GM12878 (cell line): ENCODE results near the gene MYH9. TPM values are rescaled to one million over a fixed set of nuclear protein-coding genes. Genes with fewer than 3 reads are reported as not detected.

Experiments used
- ATAC-seq: fragments of 200-7000 bp; cut with Tn5 transposase; 3 replicates; pipeline ENCODE4 v1.9.1; 2020; ENCODE audit warnings: mild to moderate bottlenecking, moderate library complexity
- BruUV-seq: library from RNA; stranded (reverse); fragments of 400-500 nt; replicated peaks from 2 replicates; lab custom pipeline; 2021; lab: Mats Ljungman, UMichigan
- CTCF ChIA-PET: fragments of 300-600 bp; sonication (Branson Sonifier 250); formaldehyde crosslinking; extraction: SDS; loops from one replicate; lab custom pipeline; 2021; ENCODE audit warnings: inconsistent platforms; lab: Yijun Ruan, JAX
- POLR2A ChIA-PET: fragments of 350-600 bp; formaldehyde crosslinking; extraction: SDS; loops from one replicate; lab custom pipeline; 2021; ENCODE audit warnings: inconsistent platforms; lab: Charles Lee
- RAD21 ChIA-PET: fragments of 300-600 bp; sonication (Branson Sonifier 250); formaldehyde crosslinking; loops from one replicate; lab custom pipeline; 2023; ENCODE audit warnings: antibody characterized with exemption; ENCODE audit not compliant: unreplicated experiment; lab: Charles Lee
- SMC1A ChIA-PET: fragments of 300-600 bp; sonication (Branson Sonifier 250); formaldehyde crosslinking; loops from one replicate; lab custom pipeline; 2023; ENCODE audit not compliant: unreplicated experiment, uncharacterized antibody; lab: Charles Lee
- DNase-seq: peaks from one replicate; pipeline ENCODE4 v3.0.0-alpha.2; 2011; ENCODE audit warnings: low read depth, low spot score
- FAIRE-seq: peaks from 3 replicates; lab custom pipeline; 2011; peaks lifted over from hg19 to GRCh38; lab: Jason Lieb, UNC
- H2AFZ ChIP-seq: 2 replicates; pipeline ENCODE4 v1.6.0; 2011; ENCODE audit warnings: low read depth, low read length, control low read depth; ENCODE audit not compliant: control insufficient read depth
- H3K27ac ChIP-seq: 2 replicates; pipeline ENCODE4 v1.5.1; 2011; ENCODE audit warnings: control low read depth; ENCODE audit not compliant: control insufficient read depth, insufficient read depth
- H3K27me3 ChIP-seq, 2 experiments: replicated peaks in 1 of 2; 2 replicates each; pipeline versions ENCODE4 v1.6.0 to v1.6.1; 2011; ENCODE audit warnings: low read length in 1 of 2; ENCODE audit not compliant: control insufficient read depth in 2 of 2, insufficient read depth in 2 of 2
- H3K36me3 ChIP-seq, 2 experiments: 2 replicates each; pipeline ENCODE4 v1.5.1; 2011; ENCODE audit warnings: low read length in 1 of 2; ENCODE audit not compliant: control insufficient read depth in 2 of 2, insufficient read depth in 2 of 2
- H3K4me1 ChIP-seq: 2 replicates; pipeline ENCODE4 v1.6.1; 2011; ENCODE audit warnings: mild to moderate bottlenecking, low read length, moderate library complexity, mixed read lengths; ENCODE audit not compliant: control insufficient read depth, insufficient read depth
- H3K4me2 ChIP-seq: 2 replicates; pipeline ENCODE4 v1.6.0; 2011; ENCODE audit warnings: control low read depth; ENCODE audit not compliant: control insufficient read depth, insufficient read depth
- H3K4me3 ChIP-seq: fragments of 200-600 bp; sonication (generic); 2 replicates; pipeline ENCODE4 v1.5.1; 2016
- H3K79me2 ChIP-seq: 2 replicates; pipeline ENCODE4 v1.6.0; 2011; ENCODE audit warnings: low read length; ENCODE audit not compliant: control insufficient read depth, insufficient read depth
- H3K9ac ChIP-seq: 2 replicates; pipeline ENCODE4 v1.8.0; 2011; ENCODE audit warnings: low read length, control low read depth, mixed read lengths; ENCODE audit not compliant: control insufficient read depth, insufficient read depth
- H3K9me3 ChIP-seq: replicated peaks from 3 replicates; pipeline ENCODE4 v1.5.1; 2011; ENCODE audit warnings: mild to moderate bottlenecking, low read length; ENCODE audit not compliant: control insufficient read depth, insufficient read depth
- H4K20me1 ChIP-seq: 2 replicates; pipeline ENCODE4 v1.6.0; 2011; ENCODE audit not compliant: control insufficient read depth, insufficient read depth
- CBX3 ChIP-seq: fragments of 200-600 bp; sonication (generic); IDR thresholded peaks from 2 replicates; pipeline ENCODE4 v1.6.1; 2016; ENCODE audit warnings: low read depth, borderline replicate concordance
- IRF3 ChIP-seq: fragments of 450-650 bp; IDR thresholded peaks from 2 replicates; pipeline ENCODE4 v1.6.1; 2014; ENCODE audit warnings: mild to moderate bottlenecking
- JUND ChIP-seq: IDR thresholded peaks from 2 replicates; pipeline ENCODE4 v1.6.1; 2012; ENCODE audit warnings: low read depth, mild to moderate bottlenecking, low read length, improper control_type of control experiment, moderate library complexity
- POU2F2 ChIP-seq: IDR thresholded peaks from 3 replicates; pipeline ENCODE4 v1.6.1; 2011; ENCODE audit warnings: low read depth, mild to moderate bottlenecking, low read length, borderline replicate concordance
- SMAD1 ChIP-seq: fragments of 450-650 bp; IDR thresholded peaks from 2 replicates; pipeline ENCODE4 v1.6.1; 2018; ENCODE audit warnings: mild to moderate bottlenecking, low read depth; ENCODE audit not compliant: partially characterized antibody
- STAT3 ChIP-seq: IDR thresholded peaks from 2 replicates; pipeline ENCODE4 v1.6.1; 2011; ENCODE audit warnings: low read depth, low read length, improper control_type of control experiment
- TCF3 ChIP-seq: IDR thresholded peaks from 2 replicates; pipeline ENCODE4 v1.6.1; 2012; ENCODE audit warnings: low read depth, mild to moderate bottlenecking, low read length, borderline replicate concordance; ENCODE audit not compliant: insufficient read depth
- USF1 ChIP-seq: IDR thresholded peaks from 2 replicates; pipeline ENCODE4 v1.6.1; 2011; ENCODE audit warnings: borderline replicate concordance, low read depth, mild to moderate bottlenecking, moderate library complexity, mixed read lengths, low read length; ENCODE audit not compliant: insufficient read depth; ENCODE audit errors: extremely low read length
- YY1 ChIP-seq: IDR thresholded peaks from 2 replicates; pipeline ENCODE4 v1.6.1; 2011; ENCODE audit warnings: low read depth, mild to moderate bottlenecking, low read length
- ZBTB4 ChIP-seq: fragments of 450-650 bp; formaldehyde crosslinking; IDR thresholded peaks from 2 replicates; pipeline ENCODE4 v1.4.0; 2022; ENCODE audit warnings: mild to moderate bottlenecking, moderate library complexity
- ZNF24 ChIP-seq: fragments of 450-650 bp; IDR thresholded peaks from 2 replicates; pipeline ENCODE4 v1.6.1; 2017; ENCODE audit warnings: antibody characterized with exemption, mild to moderate bottlenecking
- ZNF622 ChIP-seq: fragments of 450-650 bp; IDR thresholded peaks from 2 replicates; pipeline ENCODE4 v1.6.1; 2017; ENCODE audit warnings: mild to moderate bottlenecking, inconsistent platforms
- ZNF687 ChIP-seq: fragments of 450-650 bp; IDR thresholded peaks from 2 replicates; pipeline ENCODE4 v1.6.1; 2017; ENCODE audit warnings: mild to moderate bottlenecking, moderate library complexity
- WGBS: methylation state at CpG from one replicate; pipeline ENCODE4 v1.1.6; 2016; ENCODE audit warnings: low lambda C conversion rate; ENCODE audit not compliant: insufficient replicate concordance, insufficient coverage; ENCODE audit errors: missing lambda C conversion rate; 5-methylcytosine and 5-hydroxymethylcytosine counted together
- in situ Hi-C: fragments of 300-500 bp; cut with MboI; formaldehyde crosslinking; loops from 9 replicates; pipeline ENCODE4 v1.14.3; 2018; ENCODE audit warnings: mixed read lengths
- intact Hi-C: fragments of 100-400 bp; cut with micrococcal nuclease; formaldehyde crosslinking; loops from one replicate; pipeline ENCODE4 v1.14.2; 2022; ENCODE audit not compliant: unreplicated experiment
- polyA plus RNA-seq, 11 experiments: library from polyadenylated mRNA; depleted of rRNA in 4 of 11; unstranded in 6 of 11; stranded (reverse) in 5 of 11; fragments of >200 nt; fragmentation: Nextera tagmentation in 4 of 11; fragmentation: Illumina TruSeq in 1 of 11; extraction: Ambion mirVana in 4 of 11; extraction: Trizol in 1 of 11; gene quantifications; 1 replicate in 1 of 11; 2 replicates in 10 of 11; pipeline versions ENCODE4 v1.2.1 to v1.2.3, GENCODE V29; 2011 to 2016; ENCODE audit warnings: inconsistent platforms in 2 of 11, missing spikeins in 2 of 11, low read depth in 1 of 11
- total RNA-seq, 4 experiments: library from RNA; depleted of rRNA in 3 of 4; stranded (reverse); fragments of >200 nt in 3 of 4; fragmentation: Illumina TruSeq in 1 of 4; extraction: Trizol in 1 of 4; gene quantifications; 2 replicates each; pipeline versions ENCODE4 v1.2.1 to v1.2.3, GENCODE V29; 2013 to 2021

MYH9 gene
- total and polyA plus RNA-seq, 10 of the 15 experiments (the other 5 are each of a cell fraction or from before 2014, with no cell fraction given) = 5.1 to 525 (median 145) TPM

- TF ChIP-seq ZNF687 = no peak
Measured at GRCh38 chr22:36285545-36285944, 102.2 kb downstream of the MYH9 start (continued).

GRCh38 chr22:36285017-36285416, 102.8 kb downstream of the MYH9 start:
- Histone ChIP-seq H3K27me3 (no peaks in the 10 kb centered on the region), H3K4me1 (no peaks in the 10 kb centered on the region), H4K20me1 (no peaks in the 10 kb centered on the region), H3K9ac (no peak overlapping the region), H3K4me3 (no peak overlapping the region), H2AFZ (no peak overlapping the region), H3K4me2 (no peak overlapping the region), H3K9me3 (no peaks in the 10 kb centered on the region), H3K27ac (no peak overlapping the region), H3K36me3 (peaks cover 30 to 69% of the 10 kb centered on the region in 2 experiments), H3K79me2 (no peaks in the 10 kb centered on the region)
- DNase-seq (no peak), FAIRE-seq (no peak), ATAC-seq (no peak)
- BruUV-seq = no TSS peak
- POLR2A ChIA-PET = no interaction called here
- intact Hi-C loops (no loop called here), in situ Hi-C loops (no loop called here)
- WGBS = 98% methylated on average over 12 of the region's 12 CpGs
- RAD21 ChIA-PET = no interaction called here
- CTCF ChIA-PET = interaction anchor here (2.4 to 4.0 kb wide), 6 partner anchors 14 to 185 kb away, joined by 7 to 20 read pairs (median 12); no protein-coding TSS in a partner anchor
- SMC1A ChIA-PET = interaction anchor here (0.6 to 1.5 kb wide), 2 partner anchors 185 to 219 kb away, joined by 3 to 4 read pairs; no protein-coding TSS in a partner anchor
- TF ChIP-seq POU2F2 (no peak), ZBTB4 (CRISPR knock-in tag) (no peak), IRF3 (no peak), JUND (no peak), ZNF24 (no peak), USF1 (no peak), STAT3 (no peak), TCF3 (no peak), SMAD1 (no peak), YY1 (no peak), CBX3 (no peak), ZNF622 (no peak)
